ENCODE results near the gene SPTAN1. TPM values are rescaled to one million over a fixed set of nuclear protein-coding genes. Genes with fewer than 3 reads are reported as not detected.
A peak's percentile ranks its signal among the peaks of the same experiment; 100 is the strongest.

SPTAN1 gene
- total RNA-seq, 1 donor from 2014 or later, result 270 TPM

DNA sequence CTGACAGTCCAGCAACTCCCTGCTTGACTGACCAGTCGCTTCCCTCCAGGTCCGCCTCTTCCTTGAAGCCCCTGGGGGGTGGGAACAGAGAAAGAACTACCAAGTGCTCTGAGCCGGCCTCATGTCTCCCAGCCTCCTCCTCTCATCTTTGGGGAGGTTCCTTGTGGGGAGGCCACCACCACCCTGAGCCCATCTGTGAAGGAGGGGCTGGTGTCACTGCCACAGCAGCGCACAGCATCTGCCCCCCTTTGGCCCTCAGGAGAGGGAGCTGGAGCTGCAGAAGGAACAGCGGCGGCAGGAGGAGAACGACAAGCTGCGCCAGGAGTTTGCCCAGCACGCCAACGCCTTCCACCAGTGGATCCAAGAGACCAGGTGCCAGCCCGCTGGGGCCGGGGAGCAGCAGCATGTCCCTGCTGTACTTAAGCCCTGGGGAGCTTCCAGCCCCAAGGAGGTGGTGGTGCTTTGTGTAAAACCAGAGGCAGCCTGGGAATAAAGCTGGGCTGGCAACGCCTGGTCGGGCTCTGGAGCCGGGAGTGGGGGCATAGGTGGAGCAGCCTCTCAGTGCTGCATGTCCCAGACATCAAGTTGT lies 74.8 kb downstream of the SPTAN1 start:
- no peak overlapping the region for H3K27ac Mint-ChIP-seq
- no peaks in the 10 kb centered on the region for H3K27me3 Mint-ChIP-seq
- peaks cover 19% of the 10 kb centered on the region for H3K36me3 Mint-ChIP-seq
- H3K4me1 Mint-ChIP-seq (ENCODE audit: unreplicated experiment), result no peaks in the 10 kb centered on the region
- no peaks in the 10 kb centered on the region for H3K9me3 Mint-ChIP-seq
- H3K4me3 Mint-ChIP-seq, result no peak overlapping the region
- TF ChIP-seq, protein P1, sequence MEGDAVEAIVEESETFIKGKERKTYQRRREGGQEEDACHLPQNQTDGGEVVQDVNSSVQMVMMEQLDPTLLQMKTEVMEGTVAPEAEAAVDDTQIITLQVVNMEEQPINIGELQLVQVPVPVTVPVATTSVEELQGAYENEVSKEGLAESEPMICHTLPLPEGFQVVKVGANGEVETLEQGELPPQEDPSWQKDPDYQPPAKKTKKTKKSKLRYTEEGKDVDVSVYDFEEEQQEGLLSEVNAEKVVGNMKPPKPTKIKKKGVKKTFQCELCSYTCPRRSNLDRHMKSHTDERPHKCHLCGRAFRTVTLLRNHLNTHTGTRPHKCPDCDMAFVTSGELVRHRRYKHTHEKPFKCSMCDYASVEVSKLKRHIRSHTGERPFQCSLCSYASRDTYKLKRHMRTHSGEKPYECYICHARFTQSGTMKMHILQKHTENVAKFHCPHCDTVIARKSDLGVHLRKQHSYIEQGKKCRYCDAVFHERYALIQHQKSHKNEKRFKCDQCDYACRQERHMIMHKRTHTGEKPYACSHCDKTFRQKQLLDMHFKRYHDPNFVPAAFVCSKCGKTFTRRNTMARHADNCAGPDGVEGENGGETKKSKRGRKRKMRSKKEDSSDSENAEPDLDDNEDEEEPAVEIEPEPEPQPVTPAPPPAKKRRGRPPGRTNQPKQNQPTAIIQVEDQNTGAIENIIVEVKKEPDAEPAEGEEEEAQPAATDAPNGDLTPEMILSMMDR (conservative IDR thresholded peaks at IDR 0.05), result no peak
- no peak for DNase-seq (ENCODE audit: extremely low spot score, unreplicated experiment)

DNA sequence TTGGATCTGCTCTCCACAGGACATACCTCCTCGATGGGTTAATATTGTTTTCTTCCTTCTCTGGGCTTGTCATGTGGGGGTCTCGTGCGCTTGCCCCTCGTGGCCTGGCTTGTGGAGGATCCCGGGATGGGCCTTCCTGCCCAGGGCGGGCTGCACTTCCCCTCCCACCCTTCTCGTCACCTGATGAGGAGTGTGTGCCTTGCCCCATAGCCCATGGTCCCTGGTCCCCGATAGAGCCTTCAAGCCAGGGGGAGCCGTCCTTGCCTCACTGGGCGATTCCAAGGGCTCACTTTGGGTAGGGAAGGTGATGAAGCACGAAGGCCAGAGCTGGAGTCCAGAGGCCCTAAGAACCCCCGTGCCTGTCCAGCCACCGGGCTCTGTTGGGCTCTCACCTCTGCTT lies 75.5 kb downstream of the SPTAN1 start:
- Mint-ChIP-seq H3K4me1 (ENCODE audit: unreplicated experiment) (no peaks in the 10 kb centered on the region), H3K4me3 (no peak overlapping the region), H3K36me3 (peaks cover 19% of the 10 kb centered on the region), H3K27me3 (no peaks in the 10 kb centered on the region), H3K27ac (no peak overlapping the region), H3K9me3 (no peaks in the 10 kb centered on the region)
- no peak for DNase-seq (ENCODE audit: extremely low spot score, unreplicated experiment)
- TF ChIP-seq, protein P1 (conservative IDR thresholded peaks at IDR 0.05), result no peak

DNA sequence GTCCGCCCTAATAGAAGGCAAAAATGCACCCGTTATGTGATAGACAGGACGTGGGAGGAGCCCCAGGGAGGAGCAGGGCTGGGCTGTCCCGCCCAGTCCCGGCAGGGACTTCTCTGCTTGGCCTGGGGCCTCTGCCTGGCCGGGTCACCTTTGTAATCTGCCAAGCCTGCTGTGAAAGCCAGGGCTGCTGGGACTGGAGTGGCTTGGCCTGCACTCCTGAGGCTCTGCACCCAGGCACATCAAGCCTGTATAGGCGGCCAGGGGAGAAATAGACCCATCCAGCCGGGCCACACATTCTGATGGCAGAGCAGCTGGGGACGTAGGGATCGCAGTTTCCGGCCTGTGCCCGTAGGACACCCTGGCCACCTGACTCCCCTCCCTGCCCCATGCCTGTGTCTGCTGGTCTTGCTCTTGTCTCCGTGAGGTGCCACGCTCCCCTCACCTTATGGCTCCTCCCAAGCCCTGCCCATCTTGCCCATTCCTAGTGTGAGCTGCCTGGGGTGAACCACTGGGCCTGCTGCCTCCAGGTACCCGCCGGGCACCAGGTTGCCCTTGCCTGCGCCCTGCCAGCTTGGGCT lies 76.2 kb downstream of the SPTAN1 start:
- Mint-ChIP-seq H3K27me3 (no peaks in the 10 kb centered on the region), H3K9me3 (no peaks in the 10 kb centered on the region), H3K4me1 (ENCODE audit: unreplicated experiment) (no peaks in the 10 kb centered on the region), H3K36me3 (peaks cover 19% of the 10 kb centered on the region), H3K27ac (peak overlapping the region; percentile 57), H3K4me3 (no peak overlapping the region)
- DNase-seq (ENCODE audit: extremely low spot score, unreplicated experiment), result no peak
- TF ChIP-seq, protein P1 (conservative IDR thresholded peaks at IDR 0.05), result no peak

DNA sequence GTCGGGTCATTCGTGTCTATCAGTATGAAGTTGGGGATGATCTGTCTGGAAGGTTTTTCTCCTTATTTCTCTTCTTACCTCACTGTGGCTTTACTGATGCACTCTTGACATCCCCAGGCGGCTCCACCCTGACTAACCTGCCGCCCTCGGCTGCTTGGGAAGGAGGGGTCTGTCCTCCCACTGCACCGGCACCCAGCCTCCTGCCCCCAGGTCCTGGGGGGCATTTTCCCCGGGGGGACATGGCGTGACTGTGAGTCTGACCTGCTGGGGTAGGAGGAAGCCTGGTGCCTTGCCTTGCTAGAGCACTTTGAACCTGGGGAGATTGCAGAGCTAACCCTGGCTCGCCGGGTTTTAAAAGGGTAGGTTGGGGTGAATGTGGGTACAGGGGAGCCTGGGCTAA lies 76.7 kb downstream of the SPTAN1 start:
- Mint-ChIP-seq H3K27me3 (no peaks in the 10 kb centered on the region), H3K4me3 (no peak overlapping the region), H3K27ac (peak overlapping the region; percentile 57), H3K4me1 (ENCODE audit: unreplicated experiment) (no peaks in the 10 kb centered on the region), H3K36me3 (peaks cover 19% of the 10 kb centered on the region), H3K9me3 (no peaks in the 10 kb centered on the region)
- TF ChIP-seq, protein P1 (conservative IDR thresholded peaks at IDR 0.05), result no peak
- DNase-seq (ENCODE audit: extremely low spot score, unreplicated experiment), result no peak

DNA sequence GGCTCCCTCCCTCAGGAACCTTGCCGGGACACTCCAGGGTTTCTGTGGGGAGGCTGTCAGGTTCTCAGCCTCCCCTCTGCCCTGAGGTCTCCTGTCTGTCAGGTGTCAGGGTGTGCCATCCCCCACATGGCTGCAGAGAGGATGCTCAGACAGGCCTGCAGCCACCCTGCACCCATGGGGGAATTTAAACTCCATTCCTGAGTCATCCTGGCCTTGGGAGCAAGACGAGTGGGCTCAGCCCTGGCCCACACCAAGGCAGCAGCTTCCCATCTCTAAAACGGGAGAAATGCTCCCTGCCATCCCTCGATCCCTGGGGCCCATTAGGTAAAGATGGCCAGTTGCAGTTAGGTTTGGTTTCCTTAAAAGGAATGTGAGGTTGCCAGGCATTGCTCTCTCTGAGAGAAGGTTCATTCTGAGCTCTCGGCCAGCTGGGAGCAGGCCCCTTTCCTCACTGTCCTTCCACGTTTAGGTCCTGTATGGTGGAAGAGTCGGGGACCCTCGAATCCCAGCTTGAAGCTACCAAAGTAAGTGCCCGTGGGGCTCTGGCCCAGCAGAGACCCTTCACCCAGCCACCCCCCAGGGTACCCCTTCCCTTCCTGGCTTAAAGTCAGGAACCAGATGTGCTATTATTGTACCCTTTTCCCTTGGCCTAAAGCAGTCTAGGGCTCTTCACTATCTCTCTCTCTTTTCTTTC lies 77.6 kb downstream of the SPTAN1 start:
- Mint-ChIP-seq H3K4me1 (ENCODE audit: unreplicated experiment) (no peaks in the 10 kb centered on the region), H3K9me3 (no peaks in the 10 kb centered on the region), H3K4me3 (no peak overlapping the region), H3K27ac (no peak overlapping the region), H3K36me3 (peaks cover 15% of the 10 kb centered on the region), H3K27me3 (no peaks in the 10 kb centered on the region)
- no peak for DNase-seq (ENCODE audit: extremely low spot score, unreplicated experiment)
- TF ChIP-seq, protein P1 (conservative IDR thresholded peaks at IDR 0.05), result no peak

Data from type B pancreatic cell (in vitro differentiated cells).